Daoy (cell line): ENCODE results near the gene FAM20B. TPM values are rescaled to one million over a fixed set of nuclear protein-coding genes. Genes with fewer than 3 reads are reported as not detected.
"Not testable (repeated sequence)": the region's sequence is repeated elsewhere in the genome, so short reads cannot be mapped to it uniquely, and the experiment has no call there.

Experiments
- DNase-seq: peaks from one replicate; pipeline ENCODE4 v3.0.0-alpha.2; 2015; ENCODE audit warnings: low read depth
- total RNA-seq: library from RNA; depleted of rRNA; stranded (reverse); fragments of >200 nt; shearing (Covaris generic); gene quantifications from 2 replicates; pipeline ENCODE4 v1.2.3, GENCODE V29; 2014

The FAM20B gene
- total RNA-seq, 1 experiment from 2014 or later = 30.9 TPM

- no peak for DNase-seq
Measured at GRCh38 chr1:179023946-179024650, 1.6 kb upstream of the FAM20B start.

- DNase-seq = peak; percentile 78
Measured at GRCh38 chr1:179025975-179026812, 500 bp downstream of the FAM20B start.

GRCh38 chr1:179026813-179027669 is 1.3 kb downstream of the FAM20B start:
- no peak for DNase-seq

GRCh38 chr1:179029321-179029759 is 3.6 kb downstream of the FAM20B start:
- DNase-seq = no peak

GRCh38 chr1:179030130-179030529 is 4.4 kb downstream of the FAM20B start:
- DNase-seq = no peak

GRCh38 chr1:179030683-179031082 is 5.0 kb downstream of the FAM20B start:
- DNase-seq = no peak

- DNase-seq = no peak
Measured at GRCh38 chr1:179031284-179031683, 5.6 kb downstream of the FAM20B start.

GRCh38 chr1:179031855-179032513 is 6.3 kb downstream of the FAM20B start:
- peak; percentile 49 for DNase-seq

- peak; percentile 13 for DNase-seq
Measured at GRCh38 chr1:179034720-179035119, 9.0 kb downstream of the FAM20B start.

GRCh38 chr1:179036844-179037465 is 11.3 kb downstream of the FAM20B start:
- peak; percentile 63 for DNase-seq

- no peak for DNase-seq
Measured at GRCh38 chr1:179038528-179039281, 13.0 kb downstream of the FAM20B start.

- not testable (repeated sequence) for DNase-seq
Measured at GRCh38 chr1:179039502-179040174, 13.9 kb downstream of the FAM20B start.

- not testable (repeated sequence) for DNase-seq
Measured at GRCh38 chr1:179040175-179040551, 14.5 kb downstream of the FAM20B start.

GRCh38 chr1:179042087-179042486 is 16.4 kb downstream of the FAM20B start:
- DNase-seq = no peak

- DNase-seq = no peak
Measured at GRCh38 chr1:179042700-179043099, 17.0 kb downstream of the FAM20B start.

GRCh38 chr1:179043266-179043665 is 17.6 kb downstream of the FAM20B start:
- DNase-seq = no peak

GRCh38 chr1:179043907-179044306 is 18.2 kb downstream of the FAM20B start:
- no peak for DNase-seq

GRCh38 chr1:179046808-179047635 is 21.3 kb downstream of the FAM20B start:
- no peak for DNase-seq

GRCh38 chr1:179047636-179047997 is 21.9 kb downstream of the FAM20B start:
- no peak for DNase-seq
